Measurements from ENCODE around the gene MAP3K6. TPM values are rescaled to one million over a fixed set of nuclear protein-coding genes. Genes with fewer than 3 reads are reported as not detected.

Gene MAP3K6
- total and polyA plus RNA-seq, 2 of the 13 experiments (the other 11 are each of a cell fraction or from before 2014, with no cell fraction given) = 2.7 to 3.2 TPM

DNA sequence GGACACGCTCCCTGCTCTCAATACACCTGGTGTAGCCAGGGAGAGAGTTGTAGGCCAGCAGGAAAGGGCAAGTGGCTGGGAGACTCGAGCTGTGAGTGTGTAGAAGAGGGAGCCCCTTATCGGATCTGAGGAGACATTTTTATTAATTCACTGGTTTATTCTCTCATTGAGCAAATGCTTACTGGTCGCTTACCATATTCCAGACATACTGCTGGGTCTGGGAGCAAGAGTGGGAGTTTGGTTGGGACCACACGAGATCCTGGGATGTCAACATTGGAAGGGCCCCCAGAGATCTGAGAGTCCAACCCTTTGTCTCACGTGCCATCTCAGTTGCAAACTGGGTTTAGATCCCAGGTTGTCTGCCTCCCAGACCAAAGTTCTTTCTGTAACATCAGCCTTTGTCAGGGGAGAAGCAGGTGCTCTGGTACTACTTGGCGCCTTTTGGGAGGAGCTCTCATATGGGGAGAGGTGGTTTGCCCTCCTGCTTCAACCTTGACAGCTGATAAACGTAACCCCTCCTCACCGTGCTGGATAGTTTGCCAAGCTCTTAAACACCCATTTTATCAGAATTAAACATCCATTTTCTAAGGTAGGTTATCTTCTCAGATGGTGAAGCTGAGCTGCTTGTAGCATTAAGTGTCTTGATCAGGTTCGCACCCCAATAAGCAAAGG lies 44.1 kb downstream of the MAP3K6 start (continued):
- TF ChIP-seq ZBTB3 (CRISPR knock-in tag; IDR thresholded peaks at IDR 0.05; ENCODE audit: borderline replicate concordance, low read depth) (no peak), CEBPB (IDR thresholded peaks at IDR 0.05; ENCODE audit: borderline replicate concordance, low read depth, low read length) (no peak), PAF1 (CRISPR knock-in tag; IDR thresholded peaks at IDR 0.05) (no peak), GLI4 (CRISPR knock-in tag; IDR thresholded peaks at IDR 0.05; ENCODE audit: borderline replicate concordance) (no peak), MTA3 (CRISPR knock-in tag; IDR thresholded peaks at IDR 0.05) (no peak), ESRRA (CRISPR knock-in tag; IDR thresholded peaks at IDR 0.05; ENCODE audit: low read depth) (no peak), ZNF225 (CRISPR knock-in tag; IDR thresholded peaks at IDR 0.05) (no peak), NONO (IDR thresholded peaks at IDR 0.05) (no peak), NONO (CRISPR knock-in tag; conservative IDR thresholded peaks at IDR 0.05) (0 out of 2 replicates have a peak, but pooled peaks have one; percentile 1), ZNF382 (CRISPR knock-in tag; IDR thresholded peaks at IDR 0.05; ENCODE audit: borderline replicate concordance) (no peak), ZSCAN21 (CRISPR knock-in tag; IDR thresholded peaks at IDR 0.05; ENCODE audit: borderline replicate concordance) (no peak), BHLHE40 (IDR thresholded peaks at IDR 0.05; ENCODE audit: low read length) (peak; percentile 74), AKAP8 (CRISPR knock-in tag; IDR thresholded peaks at IDR 0.05) (0 out of 2 replicates have a peak, but pooled peaks have one; percentile 11), HNRNPH1 (optimal IDR thresholded peaks at IDR 0.05; ENCODE audit: low read depth, low read length) (no peak), ZNF660 (CRISPR knock-in tag; IDR thresholded peaks at IDR 0.05; ENCODE audit: borderline replicate concordance, low read depth) (no peak), AGO2 (optimal IDR thresholded peaks at IDR 0.05; ENCODE audit: low read depth, low read length) (no peak)
- TF ChIP-seq, protein P1, sequence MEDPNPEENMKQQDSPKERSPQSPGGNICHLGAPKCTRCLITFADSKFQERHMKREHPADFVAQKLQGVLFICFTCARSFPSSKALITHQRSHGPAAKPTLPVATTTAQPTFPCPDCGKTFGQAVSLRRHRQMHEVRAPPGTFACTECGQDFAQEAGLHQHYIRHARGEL (CRISPR knock-in tag; IDR thresholded peaks at IDR 0.05) = no peak
- TF ChIP-seq, protein P2, sequence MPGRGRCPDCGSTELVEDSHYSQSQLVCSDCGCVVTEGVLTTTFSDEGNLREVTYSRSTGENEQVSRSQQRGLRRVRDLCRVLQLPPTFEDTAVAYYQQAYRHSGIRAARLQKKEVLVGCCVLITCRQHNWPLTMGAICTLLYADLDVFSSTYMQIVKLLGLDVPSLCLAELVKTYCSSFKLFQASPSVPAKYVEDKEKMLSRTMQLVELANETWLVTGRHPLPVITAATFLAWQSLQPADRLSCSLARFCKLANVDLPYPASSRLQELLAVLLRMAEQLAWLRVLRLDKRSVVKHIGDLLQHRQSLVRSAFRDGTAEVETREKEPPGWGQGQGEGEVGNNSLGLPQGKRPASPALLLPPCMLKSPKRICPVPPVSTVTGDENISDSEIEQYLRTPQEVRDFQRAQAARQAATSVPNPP (CRISPR knock-in tag; IDR thresholded peaks at IDR 0.05) = no peak
- TF ChIP-seq, protein P3, sequence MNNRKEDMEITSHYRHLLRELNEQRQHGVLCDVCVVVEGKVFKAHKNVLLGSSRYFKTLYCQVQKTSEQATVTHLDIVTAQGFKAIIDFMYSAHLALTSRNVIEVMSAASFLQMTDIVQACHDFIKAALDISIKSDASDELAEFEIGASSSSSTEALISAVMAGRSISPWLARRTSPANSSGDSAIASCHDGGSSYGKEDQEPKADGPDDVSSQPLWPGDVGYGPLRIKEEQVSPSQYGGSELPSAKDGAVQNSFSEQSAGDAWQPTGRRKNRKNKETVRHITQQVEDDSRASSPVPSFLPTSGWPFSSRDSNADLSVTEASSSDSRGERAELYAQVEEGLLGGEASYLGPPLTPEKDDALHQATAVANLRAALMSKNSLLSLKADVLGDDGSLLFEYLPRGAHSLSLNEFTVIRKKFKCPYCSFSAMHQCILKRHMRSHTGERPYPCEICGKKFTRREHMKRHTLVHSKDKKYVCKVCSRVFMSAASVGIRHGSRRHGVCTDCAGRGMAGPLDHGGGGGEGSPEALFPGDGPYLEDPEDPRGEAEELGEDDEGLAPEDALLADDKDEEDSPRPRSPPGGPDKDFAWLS (CRISPR knock-in tag; IDR thresholded peaks at IDR 0.05; ENCODE audit: borderline replicate concordance) = no peak
- TF ChIP-seq, protein P4, sequence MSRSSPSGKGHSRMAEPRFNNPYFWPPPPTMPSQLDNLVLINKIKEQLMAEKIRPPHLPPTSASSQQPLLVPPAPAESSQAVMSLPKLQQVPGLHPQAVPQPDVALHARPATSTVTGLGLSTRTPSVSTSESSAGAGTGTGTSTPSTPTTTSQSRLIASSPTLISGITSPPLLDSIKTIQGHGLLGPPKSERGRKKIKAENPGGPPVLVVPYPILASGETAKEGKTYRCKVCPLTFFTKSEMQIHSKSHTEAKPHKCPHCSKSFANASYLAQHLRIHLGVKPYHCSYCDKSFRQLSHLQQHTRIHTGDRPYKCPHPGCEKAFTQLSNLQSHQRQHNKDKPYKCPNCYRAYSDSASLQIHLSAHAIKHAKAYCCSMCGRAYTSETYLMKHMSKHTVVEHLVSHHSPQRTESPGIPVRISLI (CRISPR knock-in tag; IDR thresholded peaks at IDR 0.05; ENCODE audit: borderline replicate concordance) = no peak
- TF ChIP-seq, protein P5, sequence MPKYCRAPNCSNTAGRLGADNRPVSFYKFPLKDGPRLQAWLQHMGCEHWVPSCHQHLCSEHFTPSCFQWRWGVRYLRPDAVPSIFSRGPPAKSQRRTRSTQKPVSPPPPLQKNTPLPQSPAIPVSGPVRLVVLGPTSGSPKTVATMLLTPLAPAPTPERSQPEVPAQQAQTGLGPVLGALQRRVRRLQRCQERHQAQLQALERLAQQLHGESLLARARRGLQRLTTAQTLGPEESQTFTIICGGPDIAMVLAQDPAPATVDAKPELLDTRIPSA (CRISPR knock-in tag; IDR thresholded peaks at IDR 0.05; ENCODE audit: borderline replicate concordance) = no peak
